Ramos (cell line): ENCODE results near the gene SPIN4.
"Not testable (repeated sequence)": the region's sequence is repeated elsewhere in the genome, so short reads cannot be mapped to it uniquely, and the experiment has no call there.

Experiments
- in situ Hi-C: fragments of 300-500 bp; cut with MboI; formaldehyde crosslinking; loops from one replicate; pipeline ENCODE4 v1.14.3; 2022; ENCODE audit warnings: low sequenced_read_pairs; ENCODE audit not compliant: unreplicated experiment

Gene SPIN4

GRCh38 chrX:63350941-63351616, at the start of gene SPIN4:
TSS of gene SPIN4 (minus strand) at chrX:63351332. CDS start at chrX:63350819, 513 bp downstream.
- in situ Hi-C loops = no loop called here

- in situ Hi-C loops = no loop called here
Measured at GRCh38 chrX:63400340-63400739, 49.2 kb upstream of the SPIN4 start.

- in situ Hi-C loops = no loop called here
Measured at GRCh38 chrX:63394872-63395271, 43.7 kb upstream of the SPIN4 start.

GRCh38 chrX:63393094-63393493, 42.0 kb upstream of the SPIN4 start:
- in situ Hi-C loops = not testable (repeated sequence)

DNA sequence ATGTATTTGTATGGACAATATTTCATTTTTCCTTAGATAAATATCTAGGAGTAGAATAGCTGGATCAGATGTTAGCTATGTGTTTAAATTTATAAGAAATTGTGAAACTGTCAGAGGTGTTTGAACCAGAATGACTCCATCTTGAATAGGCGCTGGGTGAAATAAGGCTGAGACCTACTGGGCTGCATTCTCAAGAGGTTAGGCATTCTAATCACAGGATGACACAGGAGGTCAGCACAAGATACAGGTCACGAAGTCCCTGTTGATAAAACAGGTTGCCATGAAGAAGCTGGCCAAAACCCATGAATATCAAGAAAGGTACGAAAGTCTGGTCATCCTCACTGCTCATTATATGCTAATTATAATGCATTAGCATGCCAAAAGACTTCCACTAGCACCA, 36.3 kb upstream of the SPIN4 start:
- in situ Hi-C loops = no loop called here

DNA sequence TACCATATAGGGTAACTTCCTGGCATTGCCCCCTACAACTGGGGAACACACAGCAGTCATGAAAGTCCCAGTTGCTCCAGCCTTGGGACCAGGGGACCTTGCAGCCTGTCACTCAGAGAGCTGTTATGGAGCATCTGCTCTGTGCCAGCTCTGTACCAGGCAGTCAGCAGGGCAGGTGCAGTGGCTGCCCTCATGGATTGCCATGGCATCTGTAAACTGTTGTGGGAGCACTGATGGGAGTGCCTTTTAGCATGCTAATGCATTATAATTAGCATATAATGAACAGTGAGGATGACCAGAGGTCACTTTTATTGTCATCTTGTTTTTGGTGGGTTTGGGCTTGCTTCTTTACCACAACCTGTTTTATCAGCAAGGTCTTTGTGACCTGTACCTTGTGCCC, 33.1 kb upstream of the SPIN4 start:
- in situ Hi-C loops = not testable (repeated sequence)

DNA sequence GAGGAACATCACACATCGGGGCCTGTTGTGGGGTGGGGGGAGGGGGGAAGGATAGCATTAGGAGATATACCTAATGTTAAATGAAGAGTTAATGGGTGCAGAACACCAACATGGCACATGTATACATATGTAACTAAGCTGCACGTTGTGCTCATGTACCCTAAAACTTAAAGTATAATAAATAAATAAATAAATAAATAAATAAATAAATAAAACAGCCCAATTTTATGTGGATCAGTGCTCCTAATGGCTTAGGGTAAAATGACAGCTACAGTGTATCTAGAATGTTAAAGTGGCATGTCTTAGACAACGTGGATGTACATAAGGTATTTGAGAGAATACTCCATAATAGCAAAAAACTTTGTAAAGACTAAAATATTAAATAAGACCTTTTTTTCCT, 21.9 kb upstream of the SPIN4 start:
- in situ Hi-C loops = not testable (repeated sequence)

- in situ Hi-C loops = not testable (repeated sequence)
Measured at GRCh38 chrX:63367699-63368098, 16.6 kb upstream of the SPIN4 start.

DNA sequence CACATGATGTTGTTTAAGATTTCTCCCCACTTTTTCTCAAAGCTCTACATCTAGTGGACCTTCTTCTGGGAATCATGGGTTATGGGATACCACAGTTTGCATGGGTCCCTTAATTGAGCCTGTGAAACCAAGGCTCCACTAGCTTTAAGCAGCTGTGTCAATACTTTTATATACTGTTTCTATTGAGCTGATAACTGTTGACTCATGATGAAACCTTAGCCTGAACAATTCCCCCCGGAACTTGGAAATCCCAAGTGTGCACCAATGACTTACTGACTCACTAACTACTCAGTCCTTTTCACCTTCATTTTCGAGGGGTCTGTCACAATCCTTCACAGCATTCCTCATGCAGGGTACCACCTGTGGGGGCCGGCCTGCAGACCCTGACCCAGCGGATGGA, 12.7 kb upstream of the SPIN4 start:
- in situ Hi-C loops = no loop called here

DNA sequence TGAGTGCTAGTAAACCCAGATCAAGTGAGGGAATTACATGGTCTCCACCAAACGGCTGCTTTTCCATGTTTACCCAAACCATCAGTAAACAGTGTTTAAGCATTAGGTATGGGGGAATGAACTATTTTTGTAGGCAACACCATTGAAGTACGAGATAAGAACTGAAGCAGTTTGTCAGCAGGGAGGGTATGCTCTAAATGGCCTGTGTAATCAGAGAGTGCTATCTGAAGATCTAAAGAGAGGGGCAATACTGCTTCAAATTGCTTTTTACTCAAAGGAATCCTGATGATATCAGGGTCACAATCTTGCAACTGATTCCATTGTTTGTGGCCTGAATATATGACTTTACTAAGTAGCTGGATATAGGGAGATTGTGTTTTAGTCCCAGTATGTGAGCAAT, 10.4 kb upstream of the SPIN4 start:
- in situ Hi-C loops = no loop called here

DNA sequence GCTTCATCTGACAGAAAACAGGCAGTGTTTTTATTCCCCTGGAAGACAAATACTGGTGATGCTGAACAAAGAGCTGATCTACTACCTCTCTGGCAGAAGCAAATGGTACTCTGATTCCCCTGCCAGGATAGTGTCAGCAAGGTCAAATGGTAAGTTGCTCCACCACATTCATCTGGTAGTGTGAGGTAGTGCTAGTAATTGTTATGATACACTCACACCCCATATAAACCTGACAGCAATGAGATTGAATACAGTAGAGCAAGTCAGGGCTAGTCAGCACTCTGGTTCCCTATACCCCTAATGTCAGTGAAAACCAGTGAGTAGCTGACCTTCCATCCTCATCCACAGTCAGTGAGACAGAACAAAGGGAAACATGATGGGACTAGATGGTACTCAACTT, 3.4 kb upstream of the SPIN4 start:
- in situ Hi-C loops = no loop called here

DNA sequence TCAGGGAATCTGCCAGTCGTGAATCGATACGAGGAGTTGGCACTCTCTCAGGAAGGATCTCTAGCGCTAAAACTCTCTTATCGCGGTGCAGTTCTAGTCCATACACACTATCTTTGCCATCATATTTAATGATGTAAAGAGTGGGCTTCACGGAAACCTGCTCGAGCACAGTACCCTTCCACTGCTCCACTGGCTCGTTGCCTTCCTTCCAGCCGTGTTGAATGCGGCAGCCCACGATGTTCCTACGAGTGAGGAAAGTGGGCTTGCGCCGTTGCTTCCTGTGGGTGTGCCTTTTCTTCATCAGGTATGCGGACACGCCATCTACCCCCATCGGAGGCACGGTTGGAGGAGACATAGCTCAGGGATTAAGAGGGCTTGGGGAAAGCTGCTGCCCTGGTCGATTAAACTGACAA, 661 bp downstream of the SPIN4 start:
- in situ Hi-C loops = no loop called here

GRCh38 chrX:63349307-63349706, 1.8 kb downstream of the SPIN4 start:
- in situ Hi-C loops = no loop called here

DNA sequence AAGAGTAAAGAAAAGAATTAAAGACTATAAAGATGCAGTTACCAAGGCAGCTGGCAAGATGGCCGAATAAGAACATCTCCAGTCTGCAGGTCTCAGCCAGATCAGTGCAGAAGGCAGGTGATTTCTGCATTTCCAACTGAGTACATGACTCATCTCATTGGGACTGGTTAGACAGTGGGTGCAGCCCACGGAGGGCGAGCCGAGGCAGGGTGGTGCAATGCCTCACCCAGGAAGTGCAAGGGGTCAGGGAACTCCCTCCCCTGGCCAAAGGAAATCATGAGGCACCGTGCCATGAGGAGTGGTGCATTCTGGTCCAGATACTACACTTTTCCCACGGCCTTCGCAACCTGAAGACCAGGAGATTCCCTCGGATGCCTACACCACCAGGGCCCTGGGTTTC, 20.5 kb downstream of the SPIN4 start:
- in situ Hi-C loops = no loop called here

- in situ Hi-C loops = no loop called here
Measured at GRCh38 chrX:63327788-63328187, 23.3 kb downstream of the SPIN4 start.

GRCh38 chrX:63299596-63299995, 51.5 kb downstream of the SPIN4 start:
- in situ Hi-C loops = no loop called here
